HepG2 (cell line): ENCODE measurements around the gene PPP1R14D. TPM values are rescaled to one million over a fixed set of nuclear protein-coding genes. Genes with fewer than 3 reads are reported as not detected.

ENCODE experiments used
- BCL6 ChIP-seq: IDR thresholded peaks from 2 replicates; pipeline ENCODE4 v1.6.1; 2016; ENCODE audit warnings: missing genetic modification reagents, missing compliant biosample characterization
- HNF4G ChIP-seq, 2 experiments: sonication (generic) in 1 of 2; formaldehyde crosslinking in 1 of 2; IDR thresholded peaks; 2 replicates each; pipeline versions ENCODE4 v1.4.0 to v1.6.1; 2011 to 2020; ENCODE audit warnings: borderline replicate concordance in 2 of 2, low read depth in 2 of 2, mild to moderate bottlenecking in 2 of 2, low read length in 1 of 2, missing genetic modification reagents in 1 of 2, moderate library complexity in 1 of 2
- MAFK ChIP-seq, 2 experiments: IDR thresholded peaks in 1 of 2; conservative IDR thresholded peaks in 1 of 2; 2 replicates each; pipeline ENCODE4 v1.6.1; 2011; ENCODE audit warnings: improper control_type of control experiment in 2 of 2, low read length in 2 of 2
- MEF2D ChIP-seq: sonication (generic); formaldehyde crosslinking; IDR thresholded peaks from 2 replicates; pipeline ENCODE4 v1.5.1; 2020; ENCODE audit warnings: mild to moderate bottlenecking, missing genetic modification reagents
- MYNN ChIP-seq: sonication (generic); formaldehyde crosslinking; IDR thresholded peaks from 2 replicates; pipeline ENCODE4 v1.4.0; 2020; ENCODE audit warnings: mild to moderate bottlenecking, low read depth, missing genetic modification reagents
- NFE2L1 ChIP-seq: sonication (generic); formaldehyde crosslinking; IDR thresholded peaks from 2 replicates; pipeline ENCODE4 v1.4.0; 2020; ENCODE audit warnings: missing genetic modification reagents, mild to moderate bottlenecking, borderline replicate concordance
- NFKB2 ChIP-seq: sonication (generic); formaldehyde crosslinking; IDR thresholded peaks from 2 replicates; pipeline ENCODE4 v1.4.0; 2020; ENCODE audit warnings: missing genetic modification reagents, borderline replicate concordance
- POLR2AphosphoS2 ChIP-seq: IDR thresholded peaks from 2 replicates; pipeline ENCODE4 v1.6.1; 2011; ENCODE audit warnings: low read depth, low read length, improper control_type of control experiment
- PTBP1 ChIP-seq: fragments of 200-400 bp; formaldehyde crosslinking; IDR thresholded peaks from 2 replicates; pipeline ENCODE4 v1.6.1; 2018; ENCODE audit warnings: low read length, low read depth; ENCODE audit not compliant: poor library complexity, severe bottlenecking
- RAD21 ChIP-seq: fragments of 450-650 bp; formaldehyde crosslinking; IDR thresholded peaks from 2 replicates; pipeline ENCODE4 v1.5.0; 2020; ENCODE audit warnings: mild to moderate bottlenecking
- SP2 ChIP-seq: sonication (generic); formaldehyde crosslinking; IDR thresholded peaks from 2 replicates; pipeline ENCODE4 v1.5.1; 2020; ENCODE audit warnings: mild to moderate bottlenecking, missing genetic modification reagents
- YEATS4 ChIP-seq: sonication (generic); formaldehyde crosslinking; IDR thresholded peaks from 2 replicates; pipeline ENCODE4 v1.4.0; 2020; ENCODE audit warnings: missing genetic modification reagents, borderline replicate concordance
- ZNF24 ChIP-seq: fragments of 450-650 bp; IDR thresholded peaks from 2 replicates; pipeline ENCODE4 v1.6.1; 2017; ENCODE audit warnings: antibody characterized with exemption, mild to moderate bottlenecking
- ZNF251 ChIP-seq: sonication (generic); formaldehyde crosslinking; IDR thresholded peaks from 2 replicates; pipeline ENCODE4 v1.9.0; 2021; ENCODE audit warnings: mild to moderate bottlenecking, missing genetic modification reagents
- ZNF30 ChIP-seq: sonication (generic); formaldehyde crosslinking; IDR thresholded peaks from 2 replicates; pipeline ENCODE4 v1.5.0; 2020; ENCODE audit warnings: mild to moderate bottlenecking, missing genetic modification reagents
- ZNF644 ChIP-seq: IDR thresholded peaks from 2 replicates; pipeline ENCODE4 v1.6.1; 2016; ENCODE audit warnings: low read depth
- ZNF703 ChIP-seq: sonication (generic); formaldehyde crosslinking; IDR thresholded peaks from 2 replicates; pipeline ENCODE4 v1.5.1; 2020; ENCODE audit warnings: missing genetic modification reagents, mild to moderate bottlenecking, moderate library complexity, borderline replicate concordance
- ZNF75D ChIP-seq: sonication (generic); formaldehyde crosslinking; IDR thresholded peaks from 2 replicates; pipeline ENCODE4 v1.8.1; 2023; ENCODE audit warnings: missing genetic modification reagents, mild to moderate bottlenecking, borderline replicate concordance
- polyA plus RNA-seq, 8 experiments: library from polyadenylated mRNA; depleted of rRNA in 3 of 8; stranded (reverse) in 7 of 8; unstranded in 1 of 8; fragments of >200 nt; fragmentation: Illumina TruSeq in 4 of 8; extraction: Trizol in 4 of 8; gene quantifications; 2 replicates each; pipeline versions ENCODE4 v1.2.1 to v1.2.3, GENCODE V29; 2011 to 2016; ENCODE audit warnings: low read depth in 4 of 8, missing spikeins in 1 of 8, mixed read lengths in 1 of 8; ENCODE audit not compliant: insufficient read depth in 1 of 8
- total RNA-seq, 5 experiments: library from RNA; depleted of rRNA; stranded (reverse); fragments of >200 nt; fragmentation: Illumina TruSeq; extraction: Trizol; gene quantifications; 2 replicates each; pipeline ENCODE4 v1.2.3, GENCODE V29; 2016; ENCODE audit warnings: low read depth in 1 of 5
- TF ChIP-seq, protein P1 (sequence below): sonication (generic); formaldehyde crosslinking; IDR thresholded peaks from 2 replicates; pipeline ENCODE4 v1.4.0; 2020; ENCODE audit warnings: missing genetic modification reagents
- TF ChIP-seq, protein P2 (sequence below): sonication (generic); formaldehyde crosslinking; IDR thresholded peaks from 2 replicates; pipeline ENCODE4 v1.4.0; 2020; ENCODE audit warnings: missing genetic modification reagents
- TF ChIP-seq, protein P3 (sequence below): sonication (generic); formaldehyde crosslinking; IDR thresholded peaks from 2 replicates; pipeline ENCODE4 v1.4.0; 2020; ENCODE audit warnings: missing genetic modification reagents

Gene PPP1R14D
- total and polyA plus RNA-seq, 2 of the 13 experiments (the other 11 are each of a cell fraction or from before 2014, with no cell fraction given) = 0.53 to 0.55 TPM

DNA sequence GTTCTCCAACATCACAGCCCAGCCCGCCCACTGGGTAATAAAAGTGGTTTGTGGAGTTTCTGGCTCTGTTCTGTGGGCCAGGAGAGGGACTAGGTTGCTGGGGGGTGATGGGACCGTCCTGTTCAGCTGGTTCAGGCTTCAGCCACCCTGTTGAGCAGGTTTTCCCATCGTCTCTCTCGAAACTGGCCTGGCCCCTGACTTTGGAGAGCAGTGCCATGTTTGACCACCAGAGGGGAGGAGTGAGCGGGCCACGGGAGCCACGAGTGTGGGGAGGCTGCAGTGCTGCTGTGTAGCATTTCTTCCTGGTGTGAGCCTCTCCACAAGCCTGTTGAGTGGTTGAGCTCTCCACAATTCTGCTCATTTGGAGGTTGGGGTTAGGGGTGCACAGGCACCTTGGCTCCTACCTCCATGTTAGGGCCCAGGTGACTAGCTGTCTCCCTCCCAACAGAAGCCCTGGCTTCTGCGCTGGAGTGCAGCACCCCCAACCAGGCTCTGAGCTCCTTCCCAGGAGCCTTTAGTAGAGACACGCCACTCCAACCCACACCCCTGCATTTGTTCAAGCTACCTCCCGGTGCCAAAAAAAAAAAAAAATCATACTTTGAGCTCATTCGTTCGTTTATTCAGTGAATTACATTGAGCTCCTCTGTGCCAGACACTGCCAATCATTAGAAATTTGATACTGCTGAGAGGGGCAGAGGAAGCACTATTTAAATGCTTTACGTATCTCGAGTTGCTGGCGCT lies 29.3 kb upstream of the PPP1R14D start (continued):
- TF ChIP-seq PTBP1 (no peak), BCL6 (CRISPR knock-in tag) (no peak), YEATS4 (CRISPR knock-in tag) (peak; percentile 43; the same call in 1 of the 2 replicates), NFE2L1 (CRISPR knock-in tag) (no peak), MAFK (conservative IDR thresholded peaks at IDR 0.05 in 1 of 2, IDR thresholded peaks at IDR 0.05 in 1 of 2; ENCODE audit: low read length in 2 of 2) (no peak), ZNF75D (CRISPR knock-in tag) (no peak), HNF4G (IDR thresholded peaks at IDR 0.05; ENCODE audit: borderline replicate concordance, low read depth, low read length) (no peak), HNF4G (CRISPR knock-in tag; IDR thresholded peaks at IDR 0.05; ENCODE audit: borderline replicate concordance, low read depth) (no peak), ZNF30 (CRISPR knock-in tag) (no peak), POLR2AphosphoS2 (no peak), RAD21 (CRISPR knock-in tag) (peak; percentile 75), MEF2D (no peak), ZNF251 (CRISPR knock-in tag) (no peak), ZNF644 (CRISPR knock-in tag) (no peak), ZNF703 (no peak), ZNF24 (peak; percentile 88), SP2 (CRISPR knock-in tag) (no peak), NFKB2 (CRISPR knock-in tag) (0 out of 2 replicates have a peak, but pooled peaks have one; percentile 19), MYNN (CRISPR knock-in tag) (no peak)
- TF ChIP-seq, protein P1, sequence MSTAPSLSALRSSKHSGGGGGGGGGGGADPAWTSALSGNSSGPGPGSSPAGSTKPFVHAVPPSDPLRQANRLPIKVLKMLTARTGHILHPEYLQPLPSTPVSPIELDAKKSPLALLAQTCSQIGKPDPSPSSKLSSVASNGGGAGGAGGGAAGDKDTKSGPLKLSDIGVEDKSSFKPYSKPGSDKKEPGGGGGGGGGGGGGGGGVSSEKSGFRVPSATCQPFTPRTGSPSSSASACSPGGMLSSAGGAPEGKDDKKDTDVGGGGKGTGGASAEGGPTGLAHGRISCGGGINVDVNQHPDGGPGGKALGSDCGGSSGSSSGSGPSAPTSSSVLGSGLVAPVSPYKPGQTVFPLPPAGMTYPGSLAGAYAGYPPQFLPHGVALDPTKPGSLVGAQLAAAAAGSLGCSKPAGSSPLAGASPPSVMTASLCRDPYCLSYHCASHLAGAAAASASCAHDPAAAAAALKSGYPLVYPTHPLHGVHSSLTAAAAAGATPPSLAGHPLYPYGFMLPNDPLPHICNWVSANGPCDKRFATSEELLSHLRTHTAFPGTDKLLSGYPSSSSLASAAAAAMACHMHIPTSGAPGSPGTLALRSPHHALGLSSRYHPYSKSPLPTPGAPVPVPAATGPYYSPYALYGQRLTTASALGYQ = no peak
- TF ChIP-seq, protein P2, sequence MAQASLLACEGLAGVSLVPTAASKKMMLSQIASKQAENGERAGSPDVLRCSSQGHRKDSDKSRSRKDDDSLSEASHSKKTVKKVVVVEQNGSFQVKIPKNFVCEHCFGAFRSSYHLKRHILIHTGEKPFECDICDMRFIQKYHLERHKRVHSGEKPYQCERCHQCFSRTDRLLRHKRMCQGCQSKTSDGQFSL (CRISPR knock-in tag) = peak; percentile 29; the same call in 1 of the 2 replicates
- TF ChIP-seq, protein P3, sequence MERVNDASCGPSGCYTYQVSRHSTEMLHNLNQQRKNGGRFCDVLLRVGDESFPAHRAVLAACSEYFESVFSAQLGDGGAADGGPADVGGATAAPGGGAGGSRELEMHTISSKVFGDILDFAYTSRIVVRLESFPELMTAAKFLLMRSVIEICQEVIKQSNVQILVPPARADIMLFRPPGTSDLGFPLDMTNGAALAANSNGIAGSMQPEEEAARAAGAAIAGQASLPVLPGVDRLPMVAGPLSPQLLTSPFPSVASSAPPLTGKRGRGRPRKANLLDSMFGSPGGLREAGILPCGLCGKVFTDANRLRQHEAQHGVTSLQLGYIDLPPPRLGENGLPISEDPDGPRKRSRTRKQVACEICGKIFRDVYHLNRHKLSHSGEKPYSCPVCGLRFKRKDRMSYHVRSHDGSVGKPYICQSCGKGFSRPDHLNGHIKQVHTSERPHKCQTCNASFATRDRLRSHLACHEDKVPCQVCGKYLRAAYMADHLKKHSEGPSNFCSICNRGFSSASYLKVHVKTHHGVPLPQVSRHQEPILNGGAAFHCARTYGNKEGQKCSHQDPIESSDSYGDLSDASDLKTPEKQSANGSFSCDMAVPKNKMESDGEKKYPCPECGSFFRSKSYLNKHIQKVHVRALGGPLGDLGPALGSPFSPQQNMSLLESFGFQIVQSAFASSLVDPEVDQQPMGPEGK (CRISPR knock-in tag) = no peak; the same call in 1 of the 2 replicates
